H1 (cell line): ENCODE data around the gene WNK2. TPM values are rescaled to one million over a fixed set of nuclear protein-coding genes. Genes with fewer than 3 reads are reported as not detected.

Experiments
- CTCF ChIA-PET: fragments of 300-600 bp; sonication (Branson Sonifier 250); formaldehyde crosslinking; loops from one replicate; lab custom pipeline; 2021; ENCODE audit not compliant: partially characterized antibody; lab: Charles Lee
- POLR2A ChIA-PET: fragments of 300-600 bp; sonication (Branson Sonifier 250); formaldehyde crosslinking; loops from one replicate; lab custom pipeline; 2021; ENCODE audit warnings: inconsistent platforms; ENCODE audit not compliant: partially characterized antibody; lab: Charles Lee
- DNase-seq, 2 experiments: peaks; one replicate each; pipeline versions ENCODE4 v3.0.0 to v3.0.0-alpha.2; 2010 to 2022; ENCODE audit warnings: low spot score in 2 of 2, low read depth in 1 of 2, mixed read lengths in 1 of 2
- FAIRE-seq: peaks from 2 replicates; lab custom pipeline; 2011; peaks lifted over from hg19 to GRCh38; lab: Jason Lieb, UNC
- H2AFZ ChIP-seq: 2 replicates; pipeline ENCODE4 v1.8.1; 2012; ENCODE audit warnings: low read length, inconsistent platforms
- H2AK5ac ChIP-seq: 2 replicates; pipeline ENCODE4 v1.6.1; 2013; ENCODE audit warnings: low read depth, low read length
- H2BK120ac ChIP-seq: replicated peaks from 2 replicates; pipeline ENCODE3; 2013; ENCODE audit warnings: low read depth, low read length, inconsistent platforms
- H2BK12ac ChIP-seq: 2 replicates; pipeline ENCODE4 v1.6.1; 2013; ENCODE audit warnings: low read depth, low read length
- H2BK15ac ChIP-seq: 2 replicates; pipeline ENCODE4 v1.6.1; 2013; ENCODE audit warnings: low read length
- H2BK20ac ChIP-seq: 2 replicates; pipeline ENCODE4 v1.6.1; 2013; ENCODE audit warnings: low read length
- H2BK5ac ChIP-seq: 2 replicates; pipeline ENCODE4 v1.6.1; 2013; ENCODE audit warnings: low read depth, low read length
- H3K14ac ChIP-seq: 2 replicates; pipeline ENCODE4 v1.6.1; 2013; ENCODE audit warnings: inconsistent platforms; ENCODE audit not compliant: insufficient read length
- H3K18ac ChIP-seq: 2 replicates; pipeline ENCODE4 v1.6.1; 2013; ENCODE audit warnings: low read length; ENCODE audit errors: extremely low read depth
- H3K23ac ChIP-seq: 2 replicates; pipeline ENCODE4 v1.6.1; 2013; ENCODE audit warnings: inconsistent platforms; ENCODE audit not compliant: insufficient read length
- H3K23me2 ChIP-seq: 2 replicates; pipeline ENCODE4 v1.6.1; 2013; ENCODE audit warnings: low read depth, low read length
- H3K27ac ChIP-seq: 2 replicates; pipeline ENCODE4 v1.6.1; 2011; ENCODE audit warnings: low read depth, low read length, inconsistent platforms
- H3K27me3 ChIP-seq, 4 experiments: replicated peaks in 1 of 4; 1 replicate in 1 of 4; 2 replicates in 3 of 4; pipeline versions ENCODE4 v1.6.1 to v1.8.1; 2011 to 2013; ENCODE audit warnings: low read length in 3 of 4, mild to moderate bottlenecking in 3 of 4, inconsistent platforms in 2 of 4, mixed read lengths in 2 of 4, moderate library complexity in 1 of 4; ENCODE audit not compliant: control insufficient read depth in 3 of 4, insufficient read depth in 3 of 4; ENCODE audit errors: extremely low read depth in 1 of 4
- H3K36me3 ChIP-seq, 4 experiments: 2 replicates each; pipeline versions ENCODE4 v1.6.1 to v1.8.1; 2011 to 2013; ENCODE audit warnings: mild to moderate bottlenecking in 4 of 4, low read length in 3 of 4, moderate library complexity in 2 of 4, control low read depth in 1 of 4, inconsistent platforms in 1 of 4; ENCODE audit not compliant: insufficient read depth in 4 of 4, control insufficient read depth in 2 of 4
- H3K4ac ChIP-seq: replicated peaks from 2 replicates; pipeline ENCODE3; 2013; ENCODE audit warnings: low read length, low read depth, mixed read lengths, inconsistent platforms; ENCODE audit not compliant: insufficient read length
- H3K4me1 ChIP-seq, 4 experiments: replicated peaks in 1 of 4; 1 replicate in 1 of 4; 2 replicates in 3 of 4; pipeline versions ENCODE4 v1.6.1 to v1.8.1; 2011 to 2013; ENCODE audit warnings: low read length in 3 of 4, inconsistent platforms in 2 of 4, mixed read lengths in 1 of 4; ENCODE audit not compliant: insufficient read depth in 4 of 4, control insufficient read depth in 3 of 4
- H3K4me2 ChIP-seq, 2 experiments: 2 replicates each; pipeline versions ENCODE4 v1.6.1 to v1.8.1; 2011 to 2013; ENCODE audit warnings: low read depth in 2 of 2, low read length in 2 of 2, control low read depth in 1 of 2, inconsistent platforms in 1 of 2, mild to moderate bottlenecking in 1 of 2; ENCODE audit not compliant: insufficient read depth in 1 of 2
- H3K4me3 ChIP-seq, 4 experiments: fragments of 200-600, 300-600 bp in 1 of 4; sonication (generic), shearing (Covaris generic), sonication (Bioruptor Twin) in 1 of 4; 2 replicates each; pipeline versions ENCODE4 v1.5.1 to v1.8.1; 2011 to 2016; ENCODE audit warnings: low read length in 4 of 4, low read depth in 3 of 4, control low read depth in 2 of 4, inconsistent platforms in 2 of 4, mild to moderate bottlenecking in 2 of 4, mixed read lengths in 1 of 4, moderate library complexity in 1 of 4; ENCODE audit not compliant: insufficient read depth in 2 of 4; ENCODE audit errors: extremely low read depth in 1 of 4
- H3K56ac ChIP-seq: replicated peaks from 2 replicates; pipeline ENCODE3; 2013; ENCODE audit warnings: low read depth, mild to moderate bottlenecking, mixed read lengths, low read length, inconsistent platforms; ENCODE audit not compliant: insufficient read length
- H3K79me1 ChIP-seq: 2 replicates; pipeline ENCODE4 v1.6.1; 2013; ENCODE audit warnings: low read depth, low read length, control low read depth
- H3K79me2 ChIP-seq, 2 experiments: 2 replicates each; pipeline versions ENCODE4 v1.6.1 to v1.8.1; 2012 to 2013; ENCODE audit warnings: low read length in 2 of 2, mild to moderate bottlenecking in 2 of 2, inconsistent platforms in 1 of 2; ENCODE audit not compliant: insufficient read depth in 2 of 2, control insufficient read depth in 1 of 2
- H3K9ac ChIP-seq, 4 experiments: replicated peaks in 1 of 4; 1 replicate in 1 of 4; 2 replicates in 3 of 4; pipeline versions ENCODE4 v1.6.1 to v1.8.1; 2011 to 2013; ENCODE audit warnings: low read depth in 3 of 4, low read length in 3 of 4, control low read depth in 2 of 4, mild to moderate bottlenecking in 2 of 4, moderate library complexity in 2 of 4, inconsistent platforms in 1 of 4; ENCODE audit errors: extremely low read depth in 1 of 4
- H3K9me3 ChIP-seq, 2 experiments: 2 replicates each; pipeline versions ENCODE4 v1.6.1 to v1.8.1; 2012 to 2013; ENCODE audit warnings: mild to moderate bottlenecking in 2 of 2, moderate library complexity in 2 of 2, control low read depth in 1 of 2, inconsistent platforms in 1 of 2, low read depth in 1 of 2, low read length in 1 of 2, mixed read lengths in 1 of 2; ENCODE audit not compliant: insufficient read depth in 2 of 2
- H4K20me1 ChIP-seq, 2 experiments: replicated peaks in 1 of 2; 2 replicates each; pipeline versions ENCODE3 to v1.8.1; 2011 to 2013; ENCODE audit warnings: inconsistent platforms in 2 of 2, low read length in 2 of 2, mild to moderate bottlenecking in 1 of 2; ENCODE audit not compliant: insufficient read depth in 2 of 2, control insufficient read depth in 1 of 2
- H4K5ac ChIP-seq: 2 replicates; pipeline ENCODE4 v1.6.1; 2013; ENCODE audit warnings: low read length, low read depth, mixed read lengths, inconsistent platforms; ENCODE audit not compliant: insufficient read length
- H4K8ac ChIP-seq: 2 replicates; pipeline ENCODE4 v1.8.0; 2013; ENCODE audit warnings: mild to moderate bottlenecking, moderate library complexity, low read length, inconsistent platforms; ENCODE audit not compliant: insufficient read depth; ENCODE audit errors: extremely low read depth
- H4K91ac ChIP-seq: replicated peaks from 2 replicates; pipeline ENCODE3; 2013; ENCODE audit warnings: low read length, mixed read lengths, inconsistent platforms; ENCODE audit not compliant: insufficient read length
- BCL11A ChIP-seq, 2 experiments: IDR thresholded peaks; one replicate each; pipeline ENCODE4 v1.6.1; 2011; ENCODE audit warnings: low read depth in 2 of 2, low read length in 2 of 2, mild to moderate bottlenecking in 2 of 2
- CHD2 ChIP-seq: IDR thresholded peaks from 2 replicates; pipeline ENCODE4 v1.6.1; 2012; ENCODE audit warnings: low read length, improper control_type of control experiment
- EP300 ChIP-seq, 2 experiments: IDR thresholded peaks; 1 replicate in 1 of 2; 2 replicates in 1 of 2; pipeline ENCODE4 v1.6.1; 2011 to 2012; ENCODE audit warnings: low read depth in 2 of 2, low read length in 2 of 2, mild to moderate bottlenecking in 2 of 2, borderline replicate concordance in 1 of 2, inconsistent platforms in 1 of 2, moderate library complexity in 1 of 2
- JUND ChIP-seq: IDR thresholded peaks from 2 replicates; pipeline ENCODE4 v1.6.1; 2011; ENCODE audit warnings: mild to moderate bottlenecking, improper control_type of control experiment, low read length
- KDM1A ChIP-seq: fragments of 200-600, 300-600 bp; sonication (generic); IDR thresholded peaks from 2 replicates; pipeline ENCODE4 v1.7.1; 2016; ENCODE audit warnings: mild to moderate bottlenecking, low read length, borderline replicate concordance
- TCF12 ChIP-seq: IDR thresholded peaks from 2 replicates; pipeline ENCODE4 v1.6.1; 2011; ENCODE audit warnings: low read depth, mild to moderate bottlenecking, low read length
- WGBS, 2 experiments: shearing (Covaris generic) in 1 of 2; methylation state at CpG; one replicate each; pipeline versions ENCODE4 v1.1.6 to v1.1.7; 2013 to 2015; ENCODE audit warnings: low lambda C conversion rate in 2 of 2, mixed read lengths in 2 of 2, inconsistent platforms in 1 of 2, low coverage in 1 of 2, missing lambda C conversion rate in 1 of 2; ENCODE audit not compliant: insufficient replicate concordance in 2 of 2, insufficient coverage in 1 of 2, insufficient read length in 1 of 2; ENCODE audit errors: extremely low coverage in 1 of 2, missing lambda C conversion rate in 1 of 2; 5-methylcytosine and 5-hydroxymethylcytosine counted together
- polyA plus RNA-seq, 7 experiments: library from polyadenylated mRNA; depleted of rRNA in 3 of 7; stranded (reverse) in 5 of 7; unstranded in 2 of 7; fragments of >200 nt in 5 of 7; fragments of 200-250 nt in 2 of 7; gene quantifications; 1 replicate in 5 of 7; 2 replicates in 1 of 7; 4 replicates in 1 of 7; pipeline versions ENCODE4 v1.2.1 to v1.2.3, GENCODE V29; 2011 to 2013; ENCODE audit warnings: missing spikeins in 2 of 7, mixed read lengths in 2 of 7
- total RNA-seq: library from RNA; stranded (reverse); fragmentation: NEBNext Ultra II Directional; extraction: Animal tissue kit (Norgen Biotek cat#: 25700); gene quantifications from 2 replicates; pipeline ENCODE4 v1.2.1, GENCODE V29; 2021
- TF ChIP-seq, protein P1 (sequence below): IDR thresholded peaks from 2 replicates; pipeline ENCODE4 v1.6.1; 2011; ENCODE audit warnings: low read length, improper control_type of control experiment
- TF ChIP-seq, protein P2 (sequence below), 3 experiments: IDR thresholded peaks; 1 replicate in 2 of 3; 2 replicates in 1 of 3; pipeline versions ENCODE4 v1.5.1 to v1.6.1; 2011; ENCODE audit warnings: low read length in 3 of 3, mild to moderate bottlenecking in 3 of 3, inconsistent platforms in 2 of 3, low read depth in 1 of 3, moderate library complexity in 1 of 3; ENCODE audit not compliant: insufficient read depth in 1 of 3; ENCODE audit errors: control extremely low read depth in 1 of 3

Gene WNK2
- total and polyA plus RNA-seq, 2 of the 8 experiments (the other 6 are each of a cell fraction or from before 2014, with no cell fraction given) = 12.0 to 87.2 TPM

DNA sequence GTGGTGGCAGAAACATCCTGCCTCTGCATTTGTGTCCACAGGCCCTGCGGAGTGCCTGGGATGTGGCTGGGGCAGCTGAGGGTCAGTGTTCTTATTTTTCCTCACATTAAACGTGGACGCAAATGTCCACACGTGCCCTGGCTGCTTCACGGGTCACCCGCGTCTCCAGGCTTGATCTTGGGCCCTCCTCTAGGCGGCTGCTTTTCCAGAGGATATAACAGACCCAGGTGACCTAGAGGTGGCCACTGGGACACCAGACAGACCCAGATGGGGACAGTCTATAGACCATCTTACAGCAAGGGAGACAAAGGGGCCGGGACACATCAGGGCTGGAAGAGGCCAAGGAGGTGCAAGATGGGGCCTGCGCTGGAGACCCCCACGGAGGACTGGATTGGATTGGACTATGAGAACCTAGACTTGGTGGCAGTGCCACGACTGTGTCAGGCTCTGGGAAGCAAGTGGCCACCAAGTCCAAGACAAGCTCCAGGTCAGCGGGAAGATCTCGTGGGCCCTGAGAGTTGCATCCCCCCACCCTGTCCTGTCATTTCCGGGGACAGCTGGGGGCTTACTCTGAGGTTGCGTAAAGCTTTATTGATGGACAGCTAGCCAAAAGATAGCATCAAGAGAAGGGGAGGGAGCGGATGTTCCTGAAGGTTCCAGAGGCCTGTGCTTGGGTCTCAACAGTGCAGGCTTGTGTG lies 6.9 kb downstream of the WNK2 start:
- H3K56ac ChIP-seq = no peak overlapping the region
- no peak overlapping the region for H3K4me3 ChIP-seq
- H2AK5ac ChIP-seq = no peak overlapping the region
- no peak overlapping the region for H3K18ac ChIP-seq
- no peak overlapping the region for H3K23ac ChIP-seq
- no peak overlapping the region for H3K4me2 ChIP-seq
- H2BK15ac ChIP-seq = no peak overlapping the region
- POLR2A ChIA-PET = no interaction called here
- H3K4ac ChIP-seq = no peak overlapping the region
- H3K9me3 ChIP-seq = no peaks in the 10 kb centered on the region
- H2BK5ac ChIP-seq = no peak overlapping the region; the same call in 1 of the 2 replicates
- H2BK20ac ChIP-seq = no peak overlapping the region
- peaks cover under 1% of the 10 kb centered on the region; the same call in 1 of the 2 replicates for H3K23me2 ChIP-seq
- H4K8ac ChIP-seq = peak overlapping the region; percentile 66; the same call in 1 of the 2 replicates
- H3K9ac ChIP-seq = no peak overlapping the region
- H3K27me3 ChIP-seq = peaks cover 0 to 3% (median under 1%) of the 10 kb centered on the region in 4 experiments; a peak in 2 of 7 replicates
- no peak overlapping the region for H2BK12ac ChIP-seq
- 96% methylated on average over 17 of the region's 17 CpGs; no CpG with 5 or more reads in 1 of the 2 experiments for WGBS, 2 experiments
- H4K20me1 ChIP-seq = peaks cover 23 to 35% of the 10 kb centered on the region in 2 experiments
- H3K4me1 ChIP-seq = peaks cover 0 to 24% (median 11%) of the 10 kb centered on the region in 4 experiments; a peak in 6 of 7 replicates
- H3K36me3 ChIP-seq = no peaks in the 10 kb centered on the region; a peak in 1 of 8 replicates
- peaks cover 0 to 59% of the 10 kb centered on the region in 2 experiments; a peak in 2 of 4 replicates for H3K79me2 ChIP-seq
- DNase-seq = no peak
- H3K27ac ChIP-seq = no peak overlapping the region
- H2AFZ ChIP-seq = no peak overlapping the region
- no peak overlapping the region for H3K14ac ChIP-seq
- no peak for FAIRE-seq
- H2BK120ac ChIP-seq = no peak overlapping the region
- no peak overlapping the region for H4K91ac ChIP-seq
- no peak overlapping the region for H4K5ac ChIP-seq
- CTCF ChIA-PET = interaction anchor here (1.1 to 2.2 kb wide), 4 partner anchors 82 to 495 kb away, joined by 3 to 5 read pairs (median 4); no protein-coding TSS in a partner anchor
- H3K79me1 ChIP-seq = peaks cover 33% of the 10 kb centered on the region
- TF ChIP-seq TCF12 (no peak), KDM1A (no peak), EP300 (IDR thresholded peaks at IDR 0.05; ENCODE audit: borderline replicate concordance in 1 of 2, low read depth in 2 of 2, low read length in 2 of 2) (no peak), CHD2 (no peak), BCL11A (IDR thresholded peaks at IDR 0.05; ENCODE audit: low read depth in 2 of 2, low read length in 2 of 2) (no peak), JUND (no peak)
- TF ChIP-seq, protein P1, sequence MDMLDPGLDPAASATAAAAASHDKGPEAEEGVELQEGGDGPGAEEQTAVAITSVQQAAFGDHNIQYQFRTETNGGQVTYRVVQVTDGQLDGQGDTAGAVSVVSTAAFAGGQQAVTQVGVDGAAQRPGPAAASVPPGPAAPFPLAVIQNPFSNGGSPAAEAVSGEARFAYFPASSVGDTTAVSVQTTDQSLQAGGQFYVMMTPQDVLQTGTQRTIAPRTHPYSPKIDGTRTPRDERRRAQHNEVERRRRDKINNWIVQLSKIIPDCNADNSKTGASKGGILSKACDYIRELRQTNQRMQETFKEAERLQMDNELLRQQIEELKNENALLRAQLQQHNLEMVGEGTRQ = no peak
- TF ChIP-seq, protein P2, sequence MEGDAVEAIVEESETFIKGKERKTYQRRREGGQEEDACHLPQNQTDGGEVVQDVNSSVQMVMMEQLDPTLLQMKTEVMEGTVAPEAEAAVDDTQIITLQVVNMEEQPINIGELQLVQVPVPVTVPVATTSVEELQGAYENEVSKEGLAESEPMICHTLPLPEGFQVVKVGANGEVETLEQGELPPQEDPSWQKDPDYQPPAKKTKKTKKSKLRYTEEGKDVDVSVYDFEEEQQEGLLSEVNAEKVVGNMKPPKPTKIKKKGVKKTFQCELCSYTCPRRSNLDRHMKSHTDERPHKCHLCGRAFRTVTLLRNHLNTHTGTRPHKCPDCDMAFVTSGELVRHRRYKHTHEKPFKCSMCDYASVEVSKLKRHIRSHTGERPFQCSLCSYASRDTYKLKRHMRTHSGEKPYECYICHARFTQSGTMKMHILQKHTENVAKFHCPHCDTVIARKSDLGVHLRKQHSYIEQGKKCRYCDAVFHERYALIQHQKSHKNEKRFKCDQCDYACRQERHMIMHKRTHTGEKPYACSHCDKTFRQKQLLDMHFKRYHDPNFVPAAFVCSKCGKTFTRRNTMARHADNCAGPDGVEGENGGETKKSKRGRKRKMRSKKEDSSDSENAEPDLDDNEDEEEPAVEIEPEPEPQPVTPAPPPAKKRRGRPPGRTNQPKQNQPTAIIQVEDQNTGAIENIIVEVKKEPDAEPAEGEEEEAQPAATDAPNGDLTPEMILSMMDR (IDR thresholded peaks at IDR 0.05; ENCODE audit: control extremely low read depth in 1 of 3, insufficient read depth in 1 of 3, low read depth in 1 of 3, low read length in 3 of 3) = no peak
